DND-41 (cell line): ENCODE measurements around the gene CLUH.

Experiments used
- EZH2 ChIP-seq: IDR thresholded peaks from 3 replicates; pipeline ENCODE4 v1.6.1; 2012; ENCODE audit warnings: borderline replicate concordance, low read depth, mild to moderate bottlenecking, moderate library complexity, low read length, inconsistent platforms; ENCODE audit not compliant: severe bottlenecking
- TF ChIP-seq, protein P1 (sequence below): IDR thresholded peaks from 2 replicates; pipeline ENCODE4 v1.5.1; 2012; ENCODE audit warnings: borderline replicate concordance, low read length, moderate library complexity, mild to moderate bottlenecking; ENCODE audit not compliant: poor library complexity, severe bottlenecking; ENCODE audit errors: extremely low read depth

DNA sequence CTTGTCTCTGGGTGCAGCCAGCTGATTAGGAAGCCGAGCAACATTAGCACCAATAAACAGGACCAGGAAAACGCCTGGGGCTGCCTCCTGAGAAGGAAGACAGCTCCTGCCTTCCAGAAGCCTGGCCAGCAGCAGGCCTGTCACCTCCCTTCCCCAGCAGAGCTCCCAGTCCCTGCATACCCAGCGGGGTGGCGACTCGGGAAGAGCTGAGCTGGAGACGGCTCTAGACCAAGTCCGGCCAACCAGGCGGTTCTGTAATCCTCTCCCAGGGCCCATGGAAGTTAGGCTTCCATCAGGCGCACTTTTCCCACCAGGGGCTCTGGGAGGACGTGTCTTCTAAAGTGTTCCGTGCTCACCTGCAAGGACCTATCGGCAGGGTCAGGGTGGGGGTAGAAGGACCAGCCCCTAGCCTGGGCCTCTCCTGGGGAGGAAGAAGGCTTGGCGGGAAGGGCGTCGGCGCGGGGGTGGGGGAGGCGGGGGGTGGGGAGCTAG, 12.0 kb upstream of the CLUH start:
- TF ChIP-seq, protein P1, sequence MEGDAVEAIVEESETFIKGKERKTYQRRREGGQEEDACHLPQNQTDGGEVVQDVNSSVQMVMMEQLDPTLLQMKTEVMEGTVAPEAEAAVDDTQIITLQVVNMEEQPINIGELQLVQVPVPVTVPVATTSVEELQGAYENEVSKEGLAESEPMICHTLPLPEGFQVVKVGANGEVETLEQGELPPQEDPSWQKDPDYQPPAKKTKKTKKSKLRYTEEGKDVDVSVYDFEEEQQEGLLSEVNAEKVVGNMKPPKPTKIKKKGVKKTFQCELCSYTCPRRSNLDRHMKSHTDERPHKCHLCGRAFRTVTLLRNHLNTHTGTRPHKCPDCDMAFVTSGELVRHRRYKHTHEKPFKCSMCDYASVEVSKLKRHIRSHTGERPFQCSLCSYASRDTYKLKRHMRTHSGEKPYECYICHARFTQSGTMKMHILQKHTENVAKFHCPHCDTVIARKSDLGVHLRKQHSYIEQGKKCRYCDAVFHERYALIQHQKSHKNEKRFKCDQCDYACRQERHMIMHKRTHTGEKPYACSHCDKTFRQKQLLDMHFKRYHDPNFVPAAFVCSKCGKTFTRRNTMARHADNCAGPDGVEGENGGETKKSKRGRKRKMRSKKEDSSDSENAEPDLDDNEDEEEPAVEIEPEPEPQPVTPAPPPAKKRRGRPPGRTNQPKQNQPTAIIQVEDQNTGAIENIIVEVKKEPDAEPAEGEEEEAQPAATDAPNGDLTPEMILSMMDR, result no peak
- no peak for TF ChIP-seq EZH2
